ENCODE data around the gene CFAP70.

CFAP70 gene

DNA sequence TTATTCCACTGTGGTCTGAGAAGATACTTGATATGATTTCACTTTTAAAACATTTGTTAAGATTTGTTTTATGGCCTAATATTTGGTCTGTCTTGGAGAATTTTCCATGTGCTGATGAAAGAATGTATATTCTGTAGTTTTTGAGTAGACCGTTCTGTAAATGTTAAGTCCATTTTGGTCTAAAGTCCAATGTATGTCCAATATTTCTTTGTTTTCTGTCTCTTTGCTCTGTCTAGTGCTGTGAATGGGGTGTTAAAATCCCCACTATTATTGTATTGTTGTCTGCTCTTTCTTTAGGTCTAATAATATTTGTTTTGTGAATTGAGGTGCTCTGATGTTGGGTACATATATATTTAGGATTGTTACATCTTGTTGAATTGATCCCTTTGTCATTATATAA is 142.9 kb downstream of the CFAP70 start:
- DNase-seq (ENCODE audit: low read depth, low spot score) = no peak

- no peak for DNase-seq (ENCODE audit: low read depth, low spot score)
These were observed 147.4 kb downstream of the CFAP70 start for GRCh38 chr10:73211106-73211811.

- DNase-seq (ENCODE audit: low read depth, low spot score) = no peak
These were observed 148.1 kb downstream of the CFAP70 start for GRCh38 chr10:73210395-73211105.

GRCh38 chr10:73209705-73210104 is 149.0 kb downstream of the CFAP70 start:
- DNase-seq (ENCODE audit: low read depth, low spot score) = no peak

DNA sequence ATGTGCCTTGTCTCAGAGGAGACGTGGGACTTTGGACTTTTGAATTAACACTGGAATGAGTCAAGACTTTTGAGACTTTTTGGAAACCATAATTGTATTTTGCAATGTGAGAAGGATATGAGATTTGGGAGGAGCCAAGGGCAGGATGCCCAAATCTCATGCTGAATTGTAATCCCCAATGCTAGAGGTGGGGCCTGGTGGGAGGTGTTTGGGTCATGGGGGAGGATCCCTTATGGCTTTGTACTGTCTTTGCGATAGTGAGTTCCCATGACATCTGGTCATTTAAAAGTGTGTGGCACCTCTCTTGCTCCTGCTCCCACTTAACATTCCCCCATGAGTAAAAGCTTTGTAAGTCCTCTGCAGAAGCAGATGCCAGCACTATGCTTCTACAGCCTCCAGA is 150.8 kb downstream of the CFAP70 start:
- DNase-seq (ENCODE audit: low read depth, low spot score) = no peak

DNA sequence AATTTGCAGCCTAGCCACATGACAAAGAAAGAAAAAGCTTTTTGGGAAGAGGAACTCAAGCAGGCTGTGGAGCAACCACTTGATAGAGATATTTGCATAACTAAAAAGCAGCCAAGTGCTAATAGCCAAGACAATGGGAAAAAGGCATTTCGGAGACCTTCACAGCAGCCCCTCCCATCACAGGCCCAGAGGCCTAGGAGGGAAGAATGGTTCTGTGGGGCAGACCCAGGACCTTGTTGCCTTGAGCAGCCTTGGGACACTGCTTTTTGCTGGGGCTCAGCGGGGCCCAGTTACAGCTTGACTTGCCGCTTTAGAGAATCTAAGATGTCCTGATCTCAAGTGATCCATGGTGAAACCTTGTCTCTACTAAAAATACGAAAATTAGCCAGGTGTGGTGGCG is 152.3 kb downstream of the CFAP70 start:
- DNase-seq (ENCODE audit: low read depth, low spot score) = no peak

DNA sequence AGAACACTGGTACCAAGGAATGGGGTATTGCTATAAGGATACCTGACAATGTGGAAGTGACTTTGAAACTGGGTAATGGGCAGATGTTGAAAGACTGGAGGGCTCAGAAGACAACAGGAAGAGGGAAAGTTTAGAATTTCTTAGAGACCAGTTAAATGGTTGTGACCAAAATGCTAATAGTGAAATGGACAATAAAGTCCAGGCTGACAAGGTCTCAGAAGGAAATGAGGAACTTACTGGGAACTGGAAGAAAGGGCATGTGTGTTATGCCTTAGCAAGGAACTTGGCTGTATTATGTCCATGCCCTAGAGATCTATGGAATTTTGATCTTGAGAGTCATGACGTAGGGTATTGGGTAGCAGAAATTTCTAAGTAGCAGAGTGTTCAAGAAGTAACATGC is 152.8 kb downstream of the CFAP70 start:
- no peak for DNase-seq (ENCODE audit: low read depth, low spot score)

- no peak for DNase-seq (ENCODE audit: low read depth, low spot score)
These were observed 153.6 kb downstream of the CFAP70 start for GRCh38 chr10:73205081-73205480.
